Left hindlimb (tissue), 1 donor: ENCODE results near the gene ITGB5.

ENCODE experiments used
- DNase-seq: peaks from one replicate; pipeline ENCODE4 v3.0.0-alpha.2; 2018

Gene ITGB5

GRCh38 chr3:124887177-124887931, at the start of gene ITGB5:
Gene ITGB5, minus strand, starts transcription at chr3:124887365. Its CDS starts 365 bp downstream, at chr3:124887000.
- peak; percentile 85 for DNase-seq

- no peak for DNase-seq
These were observed 48.8 kb upstream of the ITGB5 start for GRCh38 chr3:124935794-124936542.

GRCh38 chr3:124935264-124935663, 48.1 kb upstream of the ITGB5 start:
- no peak for DNase-seq

GRCh38 chr3:124934577-124934976, 47.4 kb upstream of the ITGB5 start, which contains the start of gene MUC13:
Gene MUC13, minus strand, starts transcription at chr3:124934751. Its CDS starts 39 bp downstream, at chr3:124934712.
- DNase-seq = no peak

- peak; percentile 51 for DNase-seq
These were observed 41.4 kb upstream of the ITGB5 start for GRCh38 chr3:124928333-124929202.

- DNase-seq = no peak
These were observed 40.4 kb upstream of the ITGB5 start for GRCh38 chr3:124927574-124928045.

GRCh38 chr3:124926426-124927101, 39.4 kb upstream of the ITGB5 start:
- no peak for DNase-seq

GRCh38 chr3:124924741-124925140, 37.6 kb upstream of the ITGB5 start:
- DNase-seq = no peak

GRCh38 chr3:124923833-124924232, 36.7 kb upstream of the ITGB5 start:
- DNase-seq = no peak

GRCh38 chr3:124920718-124921117, 33.6 kb upstream of the ITGB5 start:
- no peak for DNase-seq

GRCh38 chr3:124919756-124920155, 32.6 kb upstream of the ITGB5 start:
- no peak for DNase-seq

GRCh38 chr3:124918524-124918923, 31.4 kb upstream of the ITGB5 start:
- no peak for DNase-seq

GRCh38 chr3:124916837-124917409, 29.8 kb upstream of the ITGB5 start:
- DNase-seq = no peak

GRCh38 chr3:124915254-124915653, 28.1 kb upstream of the ITGB5 start:
- no peak for DNase-seq

- no peak for DNase-seq
These were observed 20.8 kb upstream of the ITGB5 start for GRCh38 chr3:124907957-124908356.

GRCh38 chr3:124904835-124905492, 17.8 kb upstream of the ITGB5 start:
- no peak for DNase-seq

- DNase-seq = no peak
These were observed 17.0 kb upstream of the ITGB5 start for GRCh38 chr3:124903896-124904834.

- no peak for DNase-seq
These were observed 9.8 kb upstream of the ITGB5 start for GRCh38 chr3:124896824-124897526.

- DNase-seq = peak; percentile 52
These were observed 8.6 kb upstream of the ITGB5 start for GRCh38 chr3:124895756-124896155.

- no peak for DNase-seq
These were observed 6.4 kb upstream of the ITGB5 start for GRCh38 chr3:124893526-124893925.
